Measurements from ENCODE around the gene CA9. TPM values are rescaled to one million over a fixed set of nuclear protein-coding genes. Genes with fewer than 3 reads are reported as not detected.
"Not testable (repeated sequence)": the region's sequence is repeated elsewhere in the genome, so short reads cannot be mapped to it uniquely, and the experiment has no call there.

CA9 gene
- total and polyA plus RNA-seq, 8 donors, result 0.26 to 1.8 (median 1.3) TPM; not detected in 1

- H3K9me3 ChIP-seq, result no peaks in the 10 kb centered on the region
Measured at GRCh38 chr9:35635730-35636129, 38.0 kb upstream of the CA9 start.

GRCh38 chr9:35636135-35636876 is 37.4 kb upstream of the CA9 start:
- TF ChIP-seq CTCF (IDR thresholded peaks at IDR 0.05), result no peak
- Histone ChIP-seq H3K4me3 (no peak overlapping the region), H3K27ac (peak overlapping the region; percentile 51 to 52), H3K36me3 (no peaks in the 10 kb centered on the region), H3K9me3 (no peaks in the 10 kb centered on the region), H3K4me1 (peaks cover 0 to 31% of the 10 kb centered on the region in 2 donors), H3K27me3 (no peaks in the 10 kb centered on the region)
- peak; percentile 74 for ATAC-seq
- no peak for DNase-seq
- intact Hi-C loops (cut with DNase I), result no loop called here

More at GRCh38 chr9:35635730-35636129, 38.0 kb upstream of the CA9 start:
- Histone ChIP-seq H3K27me3 (no peaks in the 10 kb centered on the region), H3K4me1 (peaks cover 0 to 29% of the 10 kb centered on the region in 2 donors), H3K27ac (peak overlapping the region; percentile 14 to 52), H3K36me3 (no peaks in the 10 kb centered on the region), H3K4me3 (no peak overlapping the region)
- DNase-seq, result no peak
- intact Hi-C loops (cut with DNase I), result no loop called here
- TF ChIP-seq CTCF (IDR thresholded peaks at IDR 0.05), result no peak
- peak; percentile 79 for ATAC-seq

- Histone ChIP-seq H3K4me1 (peaks cover 0 to 36% of the 10 kb centered on the region in 2 donors), H3K27ac (peak overlapping the region in 1 of 2 donors; percentile 51)
- DNase-seq; H3K9me3 ChIP-seq; intact Hi-C loops (cut with DNase I); H3K4me3 ChIP-seq; ATAC-seq; H3K27me3 ChIP-seq; H3K36me3 ChIP-seq: not testable (repeated sequence)
Measured at GRCh38 chr9:35636877-35637246, 36.9 kb upstream of the CA9 start.

- H3K9me3 ChIP-seq; intact Hi-C loops (cut with DNase I); H3K27me3 ChIP-seq; H3K27ac ChIP-seq; H3K4me3 ChIP-seq; DNase-seq; H3K36me3 ChIP-seq; ATAC-seq: not testable (repeated sequence)
- peaks cover 0 to 38% of the 10 kb centered on the region in 2 donors for H3K4me1 ChIP-seq
Measured at GRCh38 chr9:35637427-35637955, 36.2 kb upstream of the CA9 start.

- ATAC-seq; H3K27ac ChIP-seq; H3K9me3 ChIP-seq; DNase-seq; intact Hi-C loops (cut with DNase I); H3K4me3 ChIP-seq; H3K36me3 ChIP-seq; H3K27me3 ChIP-seq: not testable (repeated sequence)
- H3K4me1 ChIP-seq, result peaks cover 0 to 40% of the 10 kb centered on the region in 2 donors
Measured at GRCh38 chr9:35638751-35639150, 35.0 kb upstream of the CA9 start.

- DNase-seq; H3K36me3 ChIP-seq; intact Hi-C loops (cut with DNase I); ATAC-seq; H3K27ac ChIP-seq; H3K9me3 ChIP-seq; H3K27me3 ChIP-seq; H3K4me3 ChIP-seq: not testable (repeated sequence)
- peaks cover 0 to 44% of the 10 kb centered on the region in 2 donors for H3K4me1 ChIP-seq
Measured at GRCh38 chr9:35639225-35639624, 34.5 kb upstream of the CA9 start.

GRCh38 chr9:35639631-35640030 is 34.1 kb upstream of the CA9 start:
- ATAC-seq, result no peak
- H3K27me3 ChIP-seq, result no peaks in the 10 kb centered on the region
- TF ChIP-seq CTCF (IDR thresholded peaks at IDR 0.05), result no peak
- no peaks in the 10 kb centered on the region for H3K36me3 ChIP-seq
- no peak overlapping the region for H3K27ac ChIP-seq
- no peak overlapping the region for H3K4me3 ChIP-seq
- H3K4me1 ChIP-seq, result peaks cover 0 to 45% of the 10 kb centered on the region in 2 donors
- intact Hi-C loops (cut with DNase I), result no loop called here
- no peaks in the 10 kb centered on the region for H3K9me3 ChIP-seq
- DNase-seq, result no peak

GRCh38 chr9:35640431-35640830 is 33.3 kb upstream of the CA9 start:
- H3K27ac ChIP-seq; DNase-seq; intact Hi-C loops (cut with DNase I); ATAC-seq; H3K9me3 ChIP-seq; H3K36me3 ChIP-seq; H3K4me3 ChIP-seq; H3K27me3 ChIP-seq: not testable (repeated sequence)
- peaks cover 0 to 45% of the 10 kb centered on the region in 2 donors for H3K4me1 ChIP-seq

- DNase-seq; ATAC-seq; H3K27me3 ChIP-seq; H3K9me3 ChIP-seq; H3K4me3 ChIP-seq; H3K27ac ChIP-seq; H3K36me3 ChIP-seq; intact Hi-C loops (cut with DNase I): not testable (repeated sequence)
- peaks cover 0 to 50% of the 10 kb centered on the region in 2 donors for H3K4me1 ChIP-seq
Measured at GRCh38 chr9:35641478-35641877, 32.2 kb upstream of the CA9 start.

Data from left lung (tissue), 10 donors.